ENCODE measurements around the gene CDC16.

The CDC16 gene

GRCh38 chr13:114303700-114304327, 69.1 kb downstream of the CDC16 start:
- DNase-seq (ENCODE audit: low spot score) = no peak

GRCh38 chr13:114304346-114305034, 69.8 kb downstream of the CDC16 start:
- DNase-seq (ENCODE audit: low spot score) = no peak

GRCh38 chr13:114309086-114309485, 74.4 kb downstream of the CDC16 start:
- DNase-seq (ENCODE audit: low spot score) = no peak

- DNase-seq (ENCODE audit: low spot score) = no peak
These were observed 75.2 kb downstream of the CDC16 start for GRCh38 chr13:114309806-114310410.

DNA sequence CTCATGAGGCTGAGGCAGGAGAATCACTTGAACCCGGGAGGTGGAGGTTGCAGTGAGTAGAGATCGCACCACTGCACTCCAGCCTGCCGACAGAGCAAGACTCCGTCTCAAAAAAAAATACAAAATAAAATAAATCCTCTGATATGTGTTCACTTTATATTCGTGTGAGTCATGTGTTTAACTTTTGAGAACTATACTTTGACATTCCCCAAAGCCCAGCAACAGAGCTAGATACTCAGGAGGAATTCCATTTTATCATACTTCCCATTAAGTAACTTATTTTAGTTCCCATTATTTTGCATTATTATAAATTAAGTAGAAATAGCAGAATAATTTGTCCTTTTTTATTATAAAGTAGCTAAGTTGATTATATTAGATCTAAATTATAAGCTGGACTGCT, 76.3 kb downstream of the CDC16 start:
- DNase-seq (ENCODE audit: low spot score) = no peak

DNA sequence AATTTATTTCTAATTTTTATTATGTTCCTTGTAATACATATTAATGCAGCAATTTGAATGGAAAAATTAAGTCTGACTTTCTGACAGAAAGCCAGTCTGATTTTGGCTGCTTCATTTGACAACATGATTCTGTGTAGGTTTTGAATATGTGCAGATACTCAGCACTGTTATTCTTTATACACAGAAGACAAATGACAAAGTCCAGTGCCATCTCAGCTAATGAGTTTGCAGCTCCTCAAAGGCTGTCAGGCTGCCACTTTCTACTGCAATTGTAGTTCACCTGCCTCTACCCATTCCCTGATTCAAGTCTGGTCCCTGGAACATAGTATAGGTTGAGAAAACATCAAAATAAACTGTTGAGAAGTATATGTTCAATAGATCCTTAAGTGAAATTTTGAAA, 76.7 kb downstream of the CDC16 start:
- DNase-seq (ENCODE audit: low spot score) = no peak

DNA sequence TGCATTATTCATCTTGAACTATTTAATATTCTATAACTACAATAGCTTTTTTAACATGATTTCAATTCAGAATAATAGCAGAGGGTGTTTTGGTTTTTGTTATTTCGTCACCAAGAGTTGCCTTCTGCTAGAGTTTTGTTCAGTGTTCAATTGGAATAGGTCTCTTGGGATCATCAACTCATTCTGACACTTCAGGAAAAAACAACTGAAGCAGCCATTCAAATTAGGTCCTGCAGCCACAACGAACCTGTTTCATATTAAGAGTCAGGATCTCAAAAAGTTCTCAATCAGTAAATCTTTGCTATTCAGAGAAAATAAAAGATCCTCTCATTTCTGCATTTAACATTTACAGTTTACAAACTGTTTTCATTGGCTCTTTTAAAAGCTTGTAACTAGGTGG, 77.2 kb downstream of the CDC16 start:
- no peak for DNase-seq (ENCODE audit: low spot score)

GRCh38 chr13:114313061-114313860, 78.6 kb downstream of the CDC16 start:
- DNase-seq (ENCODE audit: low spot score) = peak; percentile 42

GRCh38 chr13:114314074-114314912, 79.6 kb downstream of the CDC16 start, which contains the start of gene CHAMP1:
Gene CHAMP1, plus strand, starts transcription at chr13:114314503. Its CDS starts 9,340 bp downstream, at chr13:114323843.
- DNase-seq (ENCODE audit: low spot score) = peak; percentile 96

GRCh38 chr13:114315074-114315785, 80.5 kb downstream of the CDC16 start:
- no peak for DNase-seq (ENCODE audit: low spot score)

DNA sequence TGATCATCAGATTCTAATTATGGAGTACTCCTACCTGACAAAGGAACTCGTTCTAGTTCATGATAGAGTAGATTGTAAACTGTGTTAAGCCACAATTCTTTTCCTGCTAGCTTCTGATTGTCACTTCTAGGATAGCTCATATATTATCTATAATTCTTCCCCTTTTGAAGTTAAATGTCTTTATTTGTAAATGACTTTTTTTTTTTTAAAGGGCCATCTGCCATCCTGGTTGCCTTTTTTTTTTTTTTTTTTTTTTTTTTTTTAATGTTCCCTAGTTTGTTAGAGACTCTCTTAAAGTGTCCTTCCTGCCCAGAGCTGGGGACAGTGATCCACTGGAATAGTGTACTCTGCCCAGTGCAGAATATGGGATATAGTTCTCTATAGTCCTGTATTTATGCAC, 83.9 kb downstream of the CDC16 start:
- DNase-seq (ENCODE audit: low spot score) = no peak

- DNase-seq (ENCODE audit: low spot score) = peak; percentile 39
These were observed 84.8 kb downstream of the CDC16 start for GRCh38 chr13:114319441-114319913.

- no peak for DNase-seq (ENCODE audit: low spot score)
These were observed 85.4 kb downstream of the CDC16 start for GRCh38 chr13:114320065-114320464.

- no peak for DNase-seq (ENCODE audit: low spot score)
These were observed 86.6 kb downstream of the CDC16 start for GRCh38 chr13:114321256-114321655.
